Measurements from ENCODE around the gene GLIS1. TPM values are rescaled to one million over a fixed set of nuclear protein-coding genes. Genes with fewer than 3 reads are reported as not detected.

Gene GLIS1
- total RNA-seq, 1 experiment from 2014 or later, result 1.7 TPM

DNA sequence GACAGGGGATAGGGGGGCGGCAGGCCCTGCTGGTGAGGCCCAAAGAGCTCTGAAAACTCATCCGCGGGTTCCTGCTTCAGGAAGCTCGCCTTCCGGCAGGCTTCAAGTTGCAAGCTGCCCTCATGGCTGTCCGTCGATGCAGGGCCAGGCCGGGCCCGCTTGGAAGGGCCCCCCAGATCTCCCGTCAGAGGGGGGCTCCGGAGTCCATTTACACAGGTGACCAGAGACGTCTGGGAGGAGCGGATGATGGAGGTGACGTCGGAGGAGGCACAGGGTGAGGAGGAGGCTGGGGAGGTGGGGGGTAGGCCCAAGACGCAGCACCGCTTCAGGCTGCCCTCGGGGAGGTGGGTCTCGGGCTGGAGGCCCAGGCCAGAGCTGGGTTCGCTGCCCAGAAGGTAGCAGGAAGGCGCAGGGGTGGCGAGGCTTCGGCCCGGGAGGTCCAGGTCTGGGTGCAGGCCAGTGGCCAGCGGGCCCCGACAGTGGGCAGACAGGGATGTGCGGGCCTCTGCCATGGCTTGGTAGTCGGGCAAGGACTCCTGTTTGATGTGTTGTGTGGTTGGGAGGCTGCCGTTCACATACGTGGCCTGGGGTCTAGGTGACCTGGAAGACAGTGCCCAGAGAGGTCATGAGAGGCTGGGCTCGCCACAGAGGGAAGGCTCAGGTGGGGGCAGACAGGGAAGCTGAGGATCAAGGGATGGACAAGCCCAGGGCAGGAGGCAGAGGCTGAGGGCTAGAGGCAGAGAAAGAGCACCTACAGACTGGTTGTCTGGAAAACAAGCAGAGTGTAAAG, 144.4 kb downstream of the GLIS1 start:
- H3K27ac ChIP-seq (ENCODE audit: low read length), result no peak overlapping the region
- H4K20me1 ChIP-seq (ENCODE audit: low read length), result no peaks in the 10 kb centered on the region
- CTCF ChIA-PET, result no interaction called here
- no peaks in the 10 kb centered on the region for H3K36me3 ChIP-seq (ENCODE audit: low read depth, low read length)
- no peaks in the 10 kb centered on the region for H3F3A ChIP-seq (ENCODE audit: low read length, unreplicated experiment)
- H3K9ac ChIP-seq (ENCODE audit: low read length), result no peak overlapping the region
- POLR2A ChIA-PET (ENCODE audit: unreplicated experiment), result no interaction called here
- no peaks in the 10 kb centered on the region for H3K79me2 ChIP-seq (ENCODE audit: low read length)
- ATAC-seq (no peak), DNase-seq (no peak)
- BruUV-seq (replicated peaks), result no TSS peak
- H3K4me3 ChIP-seq (ENCODE audit: low read length), result no peak overlapping the region
- H3K9me2 ChIP-seq (replicated peaks; ENCODE audit: low read length), result no peaks in the 10 kb centered on the region
- intact Hi-C loops (cut with micrococcal nuclease), result loop anchor here (10.0 kb wide), 1 partner anchor 140 kb away; the partner anchor contains the start of gene GLIS1
- no peak for TF ChIP-seq EZH2 (IDR thresholded peaks at IDR 0.05; ENCODE audit: low read length, unreplicated experiment)
- TF ChIP-seq, protein P1, sequence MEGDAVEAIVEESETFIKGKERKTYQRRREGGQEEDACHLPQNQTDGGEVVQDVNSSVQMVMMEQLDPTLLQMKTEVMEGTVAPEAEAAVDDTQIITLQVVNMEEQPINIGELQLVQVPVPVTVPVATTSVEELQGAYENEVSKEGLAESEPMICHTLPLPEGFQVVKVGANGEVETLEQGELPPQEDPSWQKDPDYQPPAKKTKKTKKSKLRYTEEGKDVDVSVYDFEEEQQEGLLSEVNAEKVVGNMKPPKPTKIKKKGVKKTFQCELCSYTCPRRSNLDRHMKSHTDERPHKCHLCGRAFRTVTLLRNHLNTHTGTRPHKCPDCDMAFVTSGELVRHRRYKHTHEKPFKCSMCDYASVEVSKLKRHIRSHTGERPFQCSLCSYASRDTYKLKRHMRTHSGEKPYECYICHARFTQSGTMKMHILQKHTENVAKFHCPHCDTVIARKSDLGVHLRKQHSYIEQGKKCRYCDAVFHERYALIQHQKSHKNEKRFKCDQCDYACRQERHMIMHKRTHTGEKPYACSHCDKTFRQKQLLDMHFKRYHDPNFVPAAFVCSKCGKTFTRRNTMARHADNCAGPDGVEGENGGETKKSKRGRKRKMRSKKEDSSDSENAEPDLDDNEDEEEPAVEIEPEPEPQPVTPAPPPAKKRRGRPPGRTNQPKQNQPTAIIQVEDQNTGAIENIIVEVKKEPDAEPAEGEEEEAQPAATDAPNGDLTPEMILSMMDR (conservative IDR thresholded peaks at IDR 0.05; ENCODE audit: low read depth, low read length), result no peak
- TF ChIP-seq EZH2phosphoT487 (IDR thresholded peaks at IDR 0.05; ENCODE audit: borderline replicate concordance, low read length), result no peak
- no peak overlapping the region for H2AFZ ChIP-seq (ENCODE audit: low read length)
- H3K4me1 ChIP-seq (ENCODE audit: insufficient read depth, low read length), result peaks cover 4% of the 10 kb centered on the region; the same call in 1 of the 2 replicates
- no peaks in the 10 kb centered on the region for H3K27me3 ChIP-seq (ENCODE audit: low read length)
- no peak overlapping the region for H3K4me2 ChIP-seq (ENCODE audit: low read length)
- H3K9me3 ChIP-seq (ENCODE audit: low read length), result no peaks in the 10 kb centered on the region

GRCh38 chr1:53593758-53594380, 145.1 kb downstream of the GLIS1 start:
- no peak overlapping the region for H3K9ac ChIP-seq (ENCODE audit: low read length)
- DNase-seq (no peak), ATAC-seq (no peak)
- ChIA-PET POLR2A (ENCODE audit: unreplicated experiment) (no interaction called here), CTCF (no interaction called here)
- no peak overlapping the region for H3K27ac ChIP-seq (ENCODE audit: low read length)
- H3K9me3 ChIP-seq (ENCODE audit: low read length), result no peaks in the 10 kb centered on the region
- H3K4me1 ChIP-seq (ENCODE audit: insufficient read depth, low read length), result peaks cover 4% of the 10 kb centered on the region; the same call in 1 of the 2 replicates
- no peak overlapping the region for H2AFZ ChIP-seq (ENCODE audit: low read length)
- H3K36me3 ChIP-seq (ENCODE audit: low read depth, low read length), result no peaks in the 10 kb centered on the region
- no peaks in the 10 kb centered on the region for H3F3A ChIP-seq (ENCODE audit: low read length, unreplicated experiment)
- H3K4me2 ChIP-seq (ENCODE audit: low read length), result no peak overlapping the region
- intact Hi-C loops (cut with micrococcal nuclease), result loop anchor here (10.0 kb wide), 1 partner anchor 141 kb away; the partner anchor contains the start of gene GLIS1
- BruUV-seq (replicated peaks), result no TSS peak
- H4K20me1 ChIP-seq (ENCODE audit: low read length), result no peaks in the 10 kb centered on the region
- no peaks in the 10 kb centered on the region for H3K27me3 ChIP-seq (ENCODE audit: low read length)
- no peaks in the 10 kb centered on the region for H3K79me2 ChIP-seq (ENCODE audit: low read length)
- H3K4me3 ChIP-seq (ENCODE audit: low read length), result no peak overlapping the region
- TF ChIP-seq EZH2phosphoT487 (IDR thresholded peaks at IDR 0.05; ENCODE audit: borderline replicate concordance, low read length), result no peak
- no peak for TF ChIP-seq EZH2 (IDR thresholded peaks at IDR 0.05; ENCODE audit: low read length, unreplicated experiment)
- TF ChIP-seq, protein P1 (conservative IDR thresholded peaks at IDR 0.05; ENCODE audit: low read depth, low read length), result no peak
- no peaks in the 10 kb centered on the region for H3K9me2 ChIP-seq (replicated peaks; ENCODE audit: low read length)
